Measurements from ENCODE around the gene ABHD4.
"Not testable (repeated sequence)": the region's sequence is repeated elsewhere in the genome, so short reads cannot be mapped to it uniquely, and the experiment has no call there.

ABHD4 gene

DNA sequence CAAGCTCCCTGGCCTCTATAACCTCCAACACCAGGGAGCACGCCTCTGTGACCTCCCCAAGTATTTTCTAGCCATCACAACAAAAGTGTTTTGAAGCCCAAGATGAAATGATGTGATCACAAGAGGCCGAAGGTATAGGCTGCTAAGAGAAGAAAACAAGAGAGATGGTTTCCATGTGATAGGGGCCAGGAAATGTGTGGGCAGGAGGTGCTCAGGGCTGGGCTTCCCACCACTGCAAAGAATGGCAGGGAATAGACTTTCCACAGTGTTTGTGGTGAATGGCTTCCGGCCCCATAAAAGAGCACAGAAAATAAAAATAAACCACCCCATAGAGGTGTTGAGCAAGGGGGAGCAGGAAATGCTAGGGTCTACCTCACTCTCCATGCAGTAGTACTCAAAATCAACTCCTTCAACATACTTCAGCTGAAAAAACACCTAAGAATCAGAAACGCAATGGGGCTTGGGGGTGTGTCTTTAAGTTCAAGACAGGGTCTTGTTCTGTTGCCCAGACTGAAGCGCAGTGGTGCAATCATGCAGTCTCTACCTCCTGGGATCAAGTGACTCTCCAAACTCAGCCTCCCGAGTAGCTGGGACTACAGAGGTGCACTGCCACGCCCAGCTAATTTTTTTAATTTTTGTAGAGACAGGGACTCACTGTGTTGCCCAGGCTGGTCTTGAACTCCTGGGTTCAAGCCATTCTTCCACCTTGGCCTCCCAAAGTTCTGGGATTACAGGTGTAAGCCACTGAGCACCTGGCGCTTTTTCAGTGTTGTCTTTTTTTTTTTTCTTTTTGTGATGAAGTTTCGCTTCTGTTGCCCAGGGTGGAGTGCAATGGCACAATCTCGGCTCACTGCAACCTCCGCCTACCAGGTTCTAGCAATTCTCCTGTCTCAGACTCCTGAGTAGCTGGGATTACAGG lies 36.2 kb upstream of the ABHD4 start:
- DNase-seq, result no peak

DNA sequence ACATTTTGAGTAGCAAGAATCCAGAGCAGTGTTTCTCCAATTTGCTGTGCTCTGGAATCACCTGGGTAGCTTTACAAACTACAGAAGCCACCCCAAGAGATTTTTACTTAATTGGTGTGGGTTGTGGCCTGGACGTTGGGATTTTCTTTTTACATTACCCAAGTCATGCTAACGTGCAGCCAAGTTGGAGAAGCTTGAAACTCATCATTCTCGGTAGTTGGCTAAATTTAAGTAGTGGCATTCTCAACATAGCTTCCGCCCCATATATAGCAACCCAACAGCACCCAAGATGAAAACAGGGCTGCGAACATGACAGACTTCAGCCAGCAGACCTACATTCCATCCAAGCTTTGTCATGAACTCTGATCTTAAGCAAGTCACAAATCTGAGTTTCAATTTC lies 34.1 kb upstream of the ABHD4 start:
- no peak for DNase-seq

DNA sequence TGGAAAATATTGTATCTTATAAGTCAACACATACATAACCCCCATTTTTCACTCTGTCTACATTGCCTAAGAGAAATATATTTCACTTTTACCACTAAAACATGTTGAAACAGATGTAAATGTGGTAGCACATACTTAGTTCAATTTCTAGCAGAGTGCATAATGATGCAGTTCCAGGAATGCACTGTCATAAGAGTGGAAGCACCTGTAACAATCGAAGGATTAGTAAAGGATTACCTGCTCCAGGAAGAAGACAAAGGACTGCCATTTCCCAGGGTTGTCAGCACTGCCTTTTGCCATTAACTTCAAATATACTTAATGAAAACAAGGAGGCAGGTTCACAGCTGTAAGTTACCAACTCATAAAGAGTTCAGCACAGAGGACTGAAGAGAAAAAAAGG lies 33.6 kb upstream of the ABHD4 start:
- DNase-seq, result no peak

DNA sequence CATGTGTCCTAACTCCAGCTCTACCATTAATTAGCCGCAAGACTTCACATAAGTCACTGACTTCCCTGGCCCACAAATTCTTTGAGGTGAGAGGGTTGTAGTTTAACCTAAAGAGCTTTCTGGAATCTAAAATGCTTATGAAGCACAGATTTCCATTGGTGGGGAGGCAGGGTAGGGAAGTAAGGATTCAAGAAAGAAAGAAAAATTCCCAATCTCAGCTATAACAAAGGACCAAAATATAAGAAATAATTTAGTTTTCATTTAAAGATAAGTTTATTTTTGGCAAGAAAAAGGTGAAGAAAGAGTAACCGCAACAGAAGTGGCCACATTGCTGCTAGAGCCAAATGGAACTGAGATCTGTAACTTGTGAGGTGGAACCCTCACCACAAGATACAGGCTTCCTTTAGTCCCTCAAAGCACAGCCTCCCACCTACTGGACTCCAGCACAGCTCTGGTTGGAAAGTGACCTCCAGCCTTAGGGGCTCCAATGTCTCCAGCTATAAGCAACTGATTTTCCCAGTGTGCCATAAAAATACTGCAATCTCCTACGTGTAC lies 32.6 kb upstream of the ABHD4 start:
- DNase-seq, result no peak

DNA sequence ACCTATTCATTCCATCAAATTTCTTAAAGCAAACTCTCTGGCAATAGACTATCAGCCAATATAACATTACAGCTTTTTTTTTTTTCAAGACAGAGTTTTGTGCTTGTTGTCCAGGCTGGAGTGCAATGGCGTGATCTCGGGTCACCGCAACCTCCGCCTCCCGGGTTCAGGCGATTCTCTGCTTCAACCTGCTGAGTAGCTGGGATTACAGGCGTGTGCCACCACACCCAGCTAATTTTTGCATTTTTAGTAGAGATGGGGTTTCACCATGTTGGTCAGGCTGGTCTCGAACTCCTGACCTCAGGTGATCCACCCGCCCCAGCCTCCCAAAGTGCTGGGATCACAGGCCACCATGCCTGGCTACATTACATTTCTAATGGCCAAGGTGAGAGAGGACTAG lies 31.8 kb upstream of the ABHD4 start:
- DNase-seq, result not testable (repeated sequence)

DNA sequence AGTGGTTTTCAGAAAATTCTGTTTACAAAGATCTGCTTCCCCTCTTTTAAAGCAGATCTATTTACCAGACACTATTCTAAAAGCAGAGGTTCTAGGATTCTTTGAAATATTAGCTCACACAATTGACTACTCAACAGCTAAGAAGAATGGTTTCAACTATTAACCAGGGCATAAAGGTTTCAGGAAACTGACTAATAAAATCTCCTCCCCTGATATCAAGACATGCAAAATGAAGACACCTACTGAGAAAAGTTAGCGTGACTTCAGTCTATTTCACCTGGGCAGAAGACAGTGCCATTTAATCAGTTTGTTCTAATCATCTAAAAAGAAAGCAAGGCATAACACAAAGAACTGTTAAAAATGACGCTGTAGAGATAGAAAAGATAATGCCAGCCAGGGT lies 31.3 kb upstream of the ABHD4 start:
- no peak for DNase-seq

DNA sequence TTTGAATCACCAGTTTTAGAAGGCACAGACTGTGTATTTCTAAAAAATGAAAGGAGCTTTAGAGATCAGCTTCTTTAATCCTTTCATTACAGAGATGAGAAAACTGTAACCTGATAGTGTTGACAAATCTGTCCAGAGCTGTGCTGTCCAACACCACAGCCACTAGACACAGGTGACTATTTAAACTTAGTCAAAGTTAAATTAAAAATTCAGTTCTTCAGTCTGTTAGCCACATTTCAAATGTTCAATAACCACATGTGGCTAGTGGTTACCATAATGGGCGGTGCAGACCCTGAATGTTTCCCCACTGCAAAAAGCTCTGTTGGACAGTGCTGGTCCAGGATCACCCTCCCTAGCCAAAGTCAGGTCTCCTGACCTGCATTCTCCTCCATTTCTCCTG lies 30.7 kb upstream of the ABHD4 start:
- no peak for DNase-seq

DNA sequence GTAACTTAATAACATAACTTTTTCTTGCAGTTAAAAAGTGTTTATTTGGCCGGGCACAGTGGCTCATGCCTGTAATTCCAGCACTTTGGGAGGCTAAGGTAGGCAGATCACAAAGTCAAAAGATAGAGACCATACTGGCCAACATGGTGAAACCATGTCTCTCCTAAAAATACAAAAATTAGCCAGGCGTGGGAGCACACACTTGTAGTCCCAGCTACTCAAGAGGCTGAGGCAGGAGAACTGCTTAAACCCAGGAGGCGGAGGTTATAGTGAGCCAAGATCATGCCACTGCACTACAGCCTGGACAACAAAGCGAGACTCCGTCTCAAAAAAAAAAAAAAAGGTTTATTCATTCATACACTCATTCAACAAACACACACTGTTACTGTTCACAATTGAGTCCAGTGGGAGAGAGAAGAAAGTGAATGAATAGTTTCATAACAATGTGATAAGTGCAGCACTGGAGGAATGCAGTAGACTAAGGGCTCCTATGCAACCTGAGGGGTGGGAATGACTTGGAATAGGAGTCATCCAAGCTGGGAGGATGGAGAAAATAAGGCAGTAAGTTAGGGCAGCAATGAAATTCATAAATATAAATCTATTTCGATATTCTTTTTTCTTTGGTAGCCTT lies 28.9 kb upstream of the ABHD4 start:
- DNase-seq, result no peak

DNA sequence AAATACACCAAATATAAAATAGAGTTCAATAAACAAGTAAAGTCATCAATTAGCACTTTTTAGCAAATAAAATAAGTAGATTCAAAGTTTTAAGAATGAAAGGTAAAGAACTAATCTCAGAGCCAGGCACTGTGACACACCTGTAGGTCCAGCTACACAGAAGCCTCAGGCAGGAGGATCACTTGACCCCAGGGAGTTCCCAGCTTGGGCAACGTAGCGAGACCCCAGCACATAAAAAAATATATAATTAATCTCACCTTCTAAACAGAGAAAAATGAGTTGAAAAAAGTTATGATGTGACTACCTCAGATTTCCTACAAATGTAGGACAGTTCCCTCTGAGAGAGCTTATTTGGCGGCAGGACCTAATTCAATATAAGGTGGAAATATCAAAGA lies 28.4 kb upstream of the ABHD4 start:
- DNase-seq, result no peak

DNA sequence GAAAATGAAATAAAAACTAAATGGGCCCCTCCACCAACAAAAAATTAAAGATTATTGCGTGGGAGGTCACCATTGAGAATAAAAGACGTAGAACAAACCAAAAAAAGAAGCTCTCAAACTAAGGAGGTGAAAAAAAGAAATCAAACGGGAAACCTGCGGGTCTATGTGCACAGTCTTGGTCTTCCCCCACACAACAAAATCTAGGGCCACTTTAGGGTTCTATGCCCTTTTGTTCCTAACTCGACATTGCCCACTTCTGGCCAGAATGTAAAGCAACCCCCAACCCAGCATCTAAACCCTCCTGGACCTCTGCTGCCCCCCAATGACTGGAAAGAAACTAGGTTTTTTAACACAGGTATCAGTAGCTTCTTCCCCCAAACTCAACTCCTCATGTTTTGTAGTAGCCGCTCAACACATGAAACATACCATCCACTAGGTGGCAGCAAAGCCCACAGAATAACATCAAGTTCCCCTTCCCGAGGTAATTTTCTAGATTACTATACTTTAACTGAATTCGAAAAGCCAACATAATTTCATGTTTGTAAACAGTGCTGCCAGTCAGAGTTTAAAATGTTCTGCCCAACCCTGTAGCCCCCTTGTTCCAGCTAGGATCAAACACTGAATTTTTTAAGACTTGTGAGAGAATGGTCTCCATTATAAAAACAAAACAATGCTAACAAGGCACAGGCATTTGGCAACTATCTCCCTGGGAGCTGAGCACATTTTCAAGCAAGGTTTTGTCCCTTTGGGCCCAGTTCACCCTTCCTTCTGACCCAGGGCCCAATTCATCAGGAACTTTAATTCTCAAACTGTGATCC lies 27.8 kb upstream of the ABHD4 start:
- peak; percentile 6 to 74 for DNase-seq

DNA sequence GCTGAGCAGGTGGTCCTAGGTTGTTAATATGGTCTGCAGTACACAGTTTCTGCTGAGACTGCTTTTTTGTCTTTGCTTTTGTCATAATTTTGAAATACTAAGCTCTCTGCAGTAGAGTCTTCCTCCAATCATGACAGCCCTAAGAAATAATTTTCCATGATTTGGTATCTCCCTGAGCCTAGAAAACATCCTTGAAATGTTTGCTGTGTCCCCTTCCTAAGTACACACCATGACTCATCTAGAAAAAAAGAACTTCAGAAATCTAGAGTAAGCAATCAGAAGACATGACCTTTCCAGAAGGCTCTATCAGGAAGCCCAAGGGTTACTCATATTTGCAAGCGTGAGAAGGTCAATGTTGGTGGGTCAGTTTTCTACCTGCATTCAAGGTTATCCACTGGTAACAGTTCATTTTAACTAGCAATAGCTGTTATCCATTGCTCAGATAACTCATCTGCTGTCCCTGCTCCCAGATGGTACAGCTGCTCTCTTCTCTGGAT lies 25.5 kb upstream of the ABHD4 start:
- no peak for DNase-seq

DNA sequence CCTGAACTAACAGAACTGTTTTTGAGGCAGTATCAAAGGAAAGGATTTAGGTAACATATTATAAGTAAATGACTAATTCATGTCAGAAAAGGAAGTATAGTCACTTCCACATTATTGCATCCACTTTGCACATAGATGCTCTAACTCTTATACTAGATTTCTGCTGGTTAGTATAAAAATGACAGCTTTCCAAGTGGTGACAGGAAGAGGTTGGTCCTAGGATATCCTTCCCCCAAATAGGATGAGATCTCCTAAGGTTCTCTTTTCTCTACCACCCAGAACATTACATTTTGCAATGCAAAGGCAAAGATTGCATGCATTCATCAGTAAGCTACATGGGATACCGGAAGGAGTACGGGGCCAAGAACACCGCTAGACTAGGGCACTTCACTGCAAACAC lies 24.3 kb upstream of the ABHD4 start:
- no peak for DNase-seq

DNA sequence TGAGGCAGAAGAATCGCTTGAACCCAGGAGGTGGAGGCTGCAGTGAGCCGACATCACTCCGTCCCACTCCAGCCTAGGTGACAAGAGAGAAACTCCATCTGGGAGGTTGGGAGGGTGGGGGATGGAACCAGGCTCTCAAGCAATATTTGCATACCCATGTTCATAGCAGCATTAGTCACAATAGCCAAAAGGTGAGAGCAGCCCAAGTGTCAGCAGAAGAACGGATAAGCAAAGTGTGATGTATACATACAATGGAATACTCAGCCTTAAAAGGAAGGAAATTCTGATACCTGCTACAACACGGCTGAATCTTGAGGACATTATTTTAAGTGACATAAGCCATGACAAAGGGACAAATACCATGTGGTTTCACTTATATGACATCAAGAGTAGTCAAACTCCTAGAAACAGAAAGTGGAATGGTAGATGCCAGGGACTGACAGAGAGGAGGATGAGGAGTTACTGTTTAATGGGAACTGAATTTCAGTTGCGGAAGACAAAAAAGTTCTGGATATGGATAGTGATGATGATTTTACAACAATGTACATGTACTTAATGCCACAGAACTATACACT lies 20.7 kb upstream of the ABHD4 start:
- DNase-seq, result no peak

DNA sequence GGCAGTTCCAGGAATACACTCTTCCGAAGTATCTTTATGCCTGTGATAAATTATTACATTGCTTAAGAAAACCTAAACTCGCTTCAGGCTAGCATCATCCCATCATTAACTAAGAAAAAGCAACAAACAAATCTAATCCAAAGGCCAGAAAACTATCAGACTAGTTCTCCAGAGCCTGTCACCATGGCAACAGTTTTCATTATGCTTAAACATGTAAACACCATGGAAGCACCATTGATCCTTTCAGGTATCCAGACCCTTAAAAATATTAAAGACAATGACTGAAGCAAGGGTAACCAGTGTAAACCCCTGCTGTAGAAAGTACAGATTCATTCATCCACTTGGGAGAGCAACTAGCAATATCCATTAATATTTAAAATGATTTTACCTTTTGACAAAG lies 18.9 kb upstream of the ABHD4 start:
- DNase-seq, result no peak

DNA sequence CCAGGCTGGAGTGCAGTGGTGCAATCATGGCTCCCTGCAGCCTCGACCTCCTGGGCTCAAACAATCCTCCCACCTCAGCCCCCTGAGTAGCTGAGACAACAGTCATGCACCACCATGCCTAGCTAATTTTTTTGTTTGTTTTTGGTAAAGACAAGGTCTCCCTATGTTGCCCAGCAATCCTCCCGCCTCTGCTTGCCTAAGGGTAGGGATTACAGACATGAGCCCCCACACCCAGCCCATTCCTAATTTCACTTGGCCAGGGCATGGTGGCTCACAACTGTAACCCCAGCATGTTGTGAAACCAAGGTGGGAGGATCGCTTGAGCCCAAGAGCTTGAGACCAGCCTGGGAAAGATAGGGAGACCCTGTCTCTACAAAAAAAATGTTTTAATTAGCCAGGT lies 18.2 kb upstream of the ABHD4 start:
- no peak for DNase-seq

DNA sequence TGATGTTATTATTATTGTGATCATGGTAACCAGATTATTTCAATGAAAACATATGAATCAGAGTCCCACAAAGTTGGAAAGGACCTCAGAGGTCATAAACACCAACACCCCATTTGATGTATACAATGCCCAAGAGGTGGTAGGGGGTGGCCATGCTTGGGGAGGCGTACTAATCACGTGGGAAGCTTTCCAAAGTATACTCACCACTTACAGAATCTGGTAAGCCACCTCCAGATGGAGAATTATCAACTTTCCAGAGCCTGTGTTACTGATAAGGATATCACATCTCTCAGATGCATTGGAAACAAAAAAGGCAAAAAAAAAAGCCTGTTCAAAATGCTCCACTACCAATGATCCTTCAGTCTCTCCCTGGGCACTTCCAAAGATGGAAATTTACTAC lies 17.5 kb upstream of the ABHD4 start:
- DNase-seq, result no peak

DNA sequence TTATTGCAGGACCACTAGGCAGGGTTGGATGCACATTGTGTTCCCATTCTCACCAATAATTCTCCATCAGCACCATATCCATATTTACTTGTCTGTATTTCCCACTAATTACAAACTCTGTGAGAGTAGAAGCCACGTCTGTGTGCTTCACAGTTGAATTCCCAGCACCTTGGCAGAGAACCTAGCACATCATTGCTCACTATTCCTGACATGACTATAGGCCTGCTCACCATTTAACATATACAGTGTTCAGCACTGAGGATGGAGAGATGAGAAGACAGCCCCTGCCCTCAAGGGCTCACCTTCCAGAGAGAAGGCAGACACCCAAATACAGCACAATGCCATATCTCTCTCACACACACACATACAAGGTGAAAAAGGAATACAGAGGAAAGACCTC lies 14.1 kb upstream of the ABHD4 start:
- no peak for DNase-seq

DNA sequence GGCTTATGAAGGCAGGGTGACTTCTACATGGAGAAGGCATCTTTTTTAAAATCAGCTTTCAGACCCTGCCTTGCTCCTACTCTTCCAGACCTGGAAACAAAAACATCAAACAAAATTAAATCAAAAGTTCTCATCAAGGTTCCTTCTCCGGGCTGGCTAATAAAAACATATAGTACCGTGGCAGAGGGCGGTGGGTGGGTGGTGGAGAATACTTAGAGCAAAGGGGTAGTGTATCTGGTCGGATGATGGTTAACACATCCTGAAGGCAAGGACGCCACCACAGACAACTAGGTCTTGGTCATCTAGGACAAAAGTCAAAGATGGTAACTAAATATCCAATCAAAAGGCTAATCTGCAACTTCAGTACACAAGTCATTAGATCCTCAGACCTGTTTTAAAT lies 10.9 kb upstream of the ABHD4 start:
- DNase-seq, result no peak

DNA sequence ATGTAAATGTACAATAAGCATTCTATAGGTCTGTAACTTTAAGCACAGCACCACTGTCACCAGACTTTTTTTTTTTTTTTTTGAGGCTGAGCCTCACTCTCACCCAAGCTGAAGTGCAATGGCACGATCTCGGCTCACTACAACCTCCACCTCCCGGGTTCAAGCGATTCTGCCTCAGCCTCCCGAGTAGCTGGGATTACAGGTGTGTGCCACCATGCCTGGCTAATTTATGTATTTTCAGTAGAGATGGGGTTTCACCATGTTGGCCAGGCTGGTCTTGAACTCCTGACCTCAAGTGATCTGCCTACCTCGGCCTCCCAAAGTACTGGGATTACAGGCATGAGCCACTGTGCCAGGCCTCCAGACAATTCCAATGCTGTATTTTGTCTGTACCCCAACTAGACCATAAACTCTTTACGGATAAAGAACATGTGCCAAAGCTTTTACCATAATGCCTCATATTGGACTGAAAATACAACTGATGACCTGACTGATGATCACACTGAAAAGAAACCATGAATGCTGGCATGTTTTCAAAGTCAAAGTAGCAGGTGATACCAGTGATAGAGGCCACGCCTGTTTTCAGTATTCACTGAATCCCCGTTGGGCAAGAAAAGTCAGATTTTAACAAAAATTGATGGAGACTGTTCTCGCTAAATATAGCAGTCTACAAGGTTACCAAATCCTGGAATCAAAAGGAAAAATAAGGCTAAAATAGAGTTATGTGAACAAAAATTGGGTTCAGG lies 10.2 kb upstream of the ABHD4 start:
- DNase-seq, result not testable (repeated sequence)

DNA sequence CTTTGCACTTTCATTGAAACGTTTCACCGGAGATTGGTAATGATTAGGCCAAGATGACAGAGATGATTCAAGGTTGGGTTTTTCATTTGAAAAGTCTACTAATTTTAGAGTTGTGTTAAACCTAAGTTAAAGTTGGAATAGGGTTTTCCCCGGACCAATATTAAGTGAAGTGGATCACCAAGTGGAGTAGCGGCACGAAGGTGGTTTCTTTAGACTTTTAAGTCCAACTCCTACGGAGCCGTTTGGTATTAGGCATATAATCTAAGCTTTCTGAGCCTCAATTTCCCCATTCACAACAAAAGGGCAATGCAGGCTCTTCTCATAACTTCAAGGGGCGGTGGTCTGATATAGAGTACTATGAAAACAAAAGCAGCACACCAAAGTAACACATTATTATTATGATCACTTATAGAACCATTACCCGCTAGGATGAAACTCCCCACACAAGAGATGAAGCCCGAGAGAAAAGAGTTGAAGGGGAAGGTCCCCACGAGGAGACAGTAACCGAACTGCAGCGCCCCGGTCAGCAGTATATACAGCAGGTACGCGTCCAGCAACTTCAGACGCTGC lies 9.5 kb upstream of the ABHD4 start:
- DNase-seq, result no peak

DNA sequence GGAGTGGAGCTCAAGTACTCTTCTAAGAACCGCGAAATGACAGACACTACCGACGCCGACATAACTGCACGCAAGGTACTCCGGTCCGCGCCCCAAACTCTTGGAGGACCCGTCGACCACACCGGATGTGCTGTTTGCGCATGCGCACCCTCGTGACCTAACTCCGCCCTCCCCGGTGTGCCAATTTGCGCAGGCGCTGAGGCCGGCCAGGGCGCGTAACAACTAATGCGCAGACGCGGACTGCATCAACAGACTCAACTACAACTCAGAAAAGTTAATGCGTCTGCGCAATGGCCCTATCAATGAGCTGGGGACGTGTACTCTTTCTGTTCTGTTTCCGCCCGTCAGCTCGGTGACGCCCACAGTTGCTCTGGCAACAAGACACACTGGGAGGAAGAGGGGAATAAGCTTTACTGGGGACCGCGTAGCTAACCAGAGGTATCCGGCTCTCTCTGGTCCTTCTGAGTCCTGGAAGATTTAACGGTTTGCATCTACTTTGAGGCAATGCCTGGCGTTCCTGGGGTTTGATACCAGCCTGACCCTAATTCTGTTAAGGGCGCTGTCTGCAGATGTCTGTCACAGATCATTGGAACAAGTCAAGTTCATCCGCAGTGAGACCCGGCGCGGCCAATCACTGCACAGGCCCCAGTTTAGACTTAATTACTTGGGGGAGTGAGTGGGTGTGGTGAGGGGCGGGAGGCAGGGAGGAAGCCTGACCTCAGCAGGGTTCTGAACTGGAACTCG lies 8.8 kb upstream of the ABHD4 start, which contains the start of gene DAD1:
TSS of gene DAD1 (minus strand) at position 129 of the 744 bp plus-strand sequence. CDS start at position 62, 67 bp downstream.
- peak; percentile 95 to 98 for DNase-seq

All from NCI-H1930 (cell line).